PFSK-1 (cell line): Measurements from ENCODE around the gene TMIGD3.

Experiments
- FOXP2 ChIP-seq: optimal IDR thresholded peaks from 2 replicates; pipeline ENCODE3; 2011; ENCODE audit warnings: borderline replicate concordance, control low read depth, inconsistent platforms; ENCODE audit not compliant: insufficient read depth; ENCODE audit errors: extremely low read length, extremely low read depth
- POLR2AphosphoS5 ChIP-seq: IDR thresholded peaks from 2 replicates; pipeline ENCODE4 v1.6.1; 2012; ENCODE audit warnings: low read depth, mild to moderate bottlenecking, control low read depth, low read length, moderate library complexity
- SIN3A ChIP-seq: IDR thresholded peaks from 2 replicates; pipeline ENCODE4 v1.6.1; 2012; ENCODE audit warnings: mild to moderate bottlenecking, low read length, moderate library complexity, borderline replicate concordance; ENCODE audit not compliant: insufficient read depth
- TAF1 ChIP-seq: IDR thresholded peaks from 2 replicates; pipeline ENCODE4 v1.6.1; 2012; ENCODE audit warnings: low read length, control low read depth, borderline replicate concordance; ENCODE audit not compliant: insufficient read depth
- TF ChIP-seq, protein P1 (sequence below), 2 experiments: IDR thresholded peaks; 2 replicates each; pipeline versions ENCODE4 v1.6.1 to v1.8.0; 2011 to 2012; ENCODE audit warnings: low read depth in 2 of 2, low read length in 2 of 2, control low read depth in 1 of 2, inconsistent platforms in 1 of 2, mild to moderate bottlenecking in 1 of 2, moderate library complexity in 1 of 2; ENCODE audit not compliant: insufficient read depth in 1 of 2

TMIGD3 gene

DNA sequence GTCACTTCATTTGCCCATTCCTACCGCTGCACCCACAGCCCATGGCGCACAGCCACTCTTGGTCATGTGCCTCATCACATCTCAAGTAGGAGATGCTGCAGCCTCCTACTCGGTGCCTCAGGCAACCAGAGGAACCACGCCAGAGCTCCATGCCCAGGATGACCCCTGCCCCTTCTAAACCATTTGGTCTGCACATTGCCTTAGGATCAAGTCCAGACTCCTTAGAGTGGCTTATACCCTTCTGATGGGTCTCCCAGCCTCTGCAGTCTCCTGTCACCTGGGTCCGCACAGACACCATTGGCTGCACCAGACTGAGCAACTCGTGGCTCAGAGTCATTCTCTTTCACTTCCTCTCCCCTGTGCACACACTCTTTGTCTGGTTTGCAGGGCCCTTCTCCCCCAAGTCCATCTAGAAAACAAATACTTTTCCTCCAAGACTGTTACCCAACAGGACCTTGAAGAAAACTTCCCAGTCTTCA lies 2.2 kb upstream of the TMIGD3 start:
- TF ChIP-seq, protein P1, sequence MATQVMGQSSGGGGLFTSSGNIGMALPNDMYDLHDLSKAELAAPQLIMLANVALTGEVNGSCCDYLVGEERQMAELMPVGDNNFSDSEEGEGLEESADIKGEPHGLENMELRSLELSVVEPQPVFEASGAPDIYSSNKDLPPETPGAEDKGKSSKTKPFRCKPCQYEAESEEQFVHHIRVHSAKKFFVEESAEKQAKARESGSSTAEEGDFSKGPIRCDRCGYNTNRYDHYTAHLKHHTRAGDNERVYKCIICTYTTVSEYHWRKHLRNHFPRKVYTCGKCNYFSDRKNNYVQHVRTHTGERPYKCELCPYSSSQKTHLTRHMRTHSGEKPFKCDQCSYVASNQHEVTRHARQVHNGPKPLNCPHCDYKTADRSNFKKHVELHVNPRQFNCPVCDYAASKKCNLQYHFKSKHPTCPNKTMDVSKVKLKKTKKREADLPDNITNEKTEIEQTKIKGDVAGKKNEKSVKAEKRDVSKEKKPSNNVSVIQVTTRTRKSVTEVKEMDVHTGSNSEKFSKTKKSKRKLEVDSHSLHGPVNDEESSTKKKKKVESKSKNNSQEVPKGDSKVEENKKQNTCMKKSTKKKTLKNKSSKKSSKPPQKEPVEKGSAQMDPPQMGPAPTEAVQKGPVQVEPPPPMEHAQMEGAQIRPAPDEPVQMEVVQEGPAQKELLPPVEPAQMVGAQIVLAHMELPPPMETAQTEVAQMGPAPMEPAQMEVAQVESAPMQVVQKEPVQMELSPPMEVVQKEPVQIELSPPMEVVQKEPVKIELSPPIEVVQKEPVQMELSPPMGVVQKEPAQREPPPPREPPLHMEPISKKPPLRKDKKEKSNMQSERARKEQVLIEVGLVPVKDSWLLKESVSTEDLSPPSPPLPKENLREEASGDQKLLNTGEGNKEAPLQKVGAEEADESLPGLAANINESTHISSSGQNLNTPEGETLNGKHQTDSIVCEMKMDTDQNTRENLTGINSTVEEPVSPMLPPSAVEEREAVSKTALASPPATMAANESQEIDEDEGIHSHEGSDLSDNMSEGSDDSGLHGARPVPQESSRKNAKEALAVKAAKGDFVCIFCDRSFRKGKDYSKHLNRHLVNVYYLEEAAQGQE (IDR thresholded peaks at IDR 0.05; ENCODE audit: insufficient read depth in 1 of 2, low read depth in 2 of 2, low read length in 2 of 2): no peak
- TF ChIP-seq SIN3A (no peak), FOXP2 (no peak), TAF1 (no peak), POLR2AphosphoS5 (no peak)

DNA sequence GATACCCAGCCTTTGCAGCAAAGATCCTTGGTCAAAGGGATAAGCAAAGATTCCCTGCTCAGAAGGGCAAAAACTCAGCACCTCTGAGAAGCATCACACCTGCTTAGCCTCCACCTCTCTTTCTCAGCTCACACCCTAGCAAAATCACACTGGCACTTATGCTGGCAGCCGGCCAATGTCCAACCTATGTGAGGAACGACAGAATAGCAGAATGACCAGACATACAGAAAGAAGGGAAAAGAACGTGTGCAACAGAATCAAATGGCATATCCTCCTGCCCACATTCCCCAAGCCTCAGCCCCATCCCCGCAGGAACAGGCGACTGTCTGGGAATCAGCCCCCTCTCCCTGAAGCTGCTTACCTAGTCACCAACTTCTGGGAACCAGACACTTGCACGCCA lies 664 bp upstream of the TMIGD3 start:
- TF ChIP-seq SIN3A (no peak), POLR2AphosphoS5 (no peak), FOXP2 (no peak), TAF1 (no peak)
- TF ChIP-seq, protein P1 (IDR thresholded peaks at IDR 0.05; ENCODE audit: insufficient read depth in 1 of 2, low read depth in 2 of 2, low read length in 2 of 2): no peak

DNA sequence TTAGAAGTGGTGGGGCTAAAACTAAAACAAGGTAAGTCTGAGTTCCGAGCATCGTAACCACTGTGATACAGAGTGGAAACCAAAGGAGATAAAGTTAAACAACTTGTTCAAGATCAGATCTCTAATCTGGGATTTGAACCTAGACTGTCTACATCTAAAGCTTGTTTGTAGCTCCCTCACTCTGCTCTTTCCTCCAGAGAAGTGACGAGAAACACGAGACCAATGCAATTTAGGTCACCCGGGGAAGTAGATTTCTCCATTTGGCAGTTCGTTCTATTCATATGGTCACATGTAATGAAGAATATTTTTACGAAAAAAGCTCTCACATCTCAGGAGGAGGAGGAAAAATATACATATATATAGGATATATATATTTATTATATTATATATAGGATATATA lies 1.8 kb downstream of the TMIGD3 start:
- TF ChIP-seq TAF1: no peak
- TF ChIP-seq FOXP2: no peak
- TF ChIP-seq SIN3A: no peak
- TF ChIP-seq, protein P1 (IDR thresholded peaks at IDR 0.05; ENCODE audit: insufficient read depth in 1 of 2, low read depth in 2 of 2, low read length in 2 of 2): no peak
- TF ChIP-seq POLR2AphosphoS5: no peak

DNA sequence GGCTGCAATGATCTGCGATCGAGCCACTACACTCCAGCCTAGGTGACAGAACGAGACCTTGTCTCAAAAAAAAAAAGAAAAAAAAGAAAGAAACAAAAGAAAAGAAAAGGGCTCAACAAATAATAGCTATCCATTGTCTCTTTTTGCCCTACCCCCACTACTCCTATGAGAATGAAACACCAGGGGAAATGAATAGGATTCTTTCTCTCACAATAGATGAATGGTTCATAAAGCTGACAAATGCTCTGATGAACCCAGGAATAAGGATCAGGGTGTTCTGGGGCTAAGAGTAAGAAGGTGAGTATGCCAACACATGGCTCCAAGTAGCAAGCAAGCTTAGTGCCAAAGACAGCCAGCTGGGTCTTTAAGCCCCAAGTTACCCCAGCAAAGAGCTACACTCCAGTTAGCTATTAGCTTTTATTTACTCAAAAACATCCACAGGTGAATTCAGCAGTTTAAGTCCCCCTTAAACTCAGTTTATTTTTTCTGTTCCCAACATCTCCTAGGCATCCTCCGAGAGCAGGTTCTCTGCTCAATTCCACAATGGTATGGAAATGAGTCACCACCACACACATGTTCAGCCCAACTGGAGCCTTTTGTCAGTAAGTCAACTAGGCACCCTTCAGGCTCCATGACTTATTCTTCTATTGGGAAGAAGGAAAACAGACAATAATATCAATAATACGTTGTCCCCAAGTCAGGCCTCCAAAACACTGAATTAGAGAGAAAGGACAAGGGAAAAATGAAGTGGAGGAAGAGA lies 4.2 kb downstream of the TMIGD3 start:
- no peak for TF ChIP-seq FOXP2
- TF ChIP-seq, protein P1 (IDR thresholded peaks at IDR 0.05; ENCODE audit: insufficient read depth in 1 of 2, low read depth in 2 of 2, low read length in 2 of 2): no peak
- no peak for TF ChIP-seq SIN3A
- no peak for TF ChIP-seq TAF1
- TF ChIP-seq POLR2AphosphoS5: no peak
